Transverse colon (tissue), 3 donors: ENCODE measurements around the gene PRRC2A.

Experiments
- EP300 ChIP-seq: sonication (generic); formaldehyde crosslinking; IDR thresholded peaks from one replicate; pipeline ENCODE4 v1.6.1; 2017; ENCODE audit warnings: antibody characterized with exemption, low read depth
- POLR2A ChIP-seq: fragments of 450-650 bp; IDR thresholded peaks from one replicate; pipeline ENCODE4 v1.6.1; 2016; ENCODE audit warnings: antibody characterized with exemption, mild to moderate bottlenecking, moderate library complexity
- TF ChIP-seq, protein P1 (sequence below), 5 experiments: fragments of 200-600 bp in 3 of 5; fragments of 450-650 bp in 2 of 5; sonication (generic) in 3 of 5; IDR thresholded peaks; 1 replicate in 2 of 5; 2 replicates in 3 of 5; pipeline ENCODE4 v1.5.1; 2016 to 2017; ENCODE audit warnings: antibody characterized with exemption in 5 of 5, inconsistent platforms in 3 of 5, mild to moderate bottlenecking in 2 of 5, moderate library complexity in 1 of 5

DNA sequence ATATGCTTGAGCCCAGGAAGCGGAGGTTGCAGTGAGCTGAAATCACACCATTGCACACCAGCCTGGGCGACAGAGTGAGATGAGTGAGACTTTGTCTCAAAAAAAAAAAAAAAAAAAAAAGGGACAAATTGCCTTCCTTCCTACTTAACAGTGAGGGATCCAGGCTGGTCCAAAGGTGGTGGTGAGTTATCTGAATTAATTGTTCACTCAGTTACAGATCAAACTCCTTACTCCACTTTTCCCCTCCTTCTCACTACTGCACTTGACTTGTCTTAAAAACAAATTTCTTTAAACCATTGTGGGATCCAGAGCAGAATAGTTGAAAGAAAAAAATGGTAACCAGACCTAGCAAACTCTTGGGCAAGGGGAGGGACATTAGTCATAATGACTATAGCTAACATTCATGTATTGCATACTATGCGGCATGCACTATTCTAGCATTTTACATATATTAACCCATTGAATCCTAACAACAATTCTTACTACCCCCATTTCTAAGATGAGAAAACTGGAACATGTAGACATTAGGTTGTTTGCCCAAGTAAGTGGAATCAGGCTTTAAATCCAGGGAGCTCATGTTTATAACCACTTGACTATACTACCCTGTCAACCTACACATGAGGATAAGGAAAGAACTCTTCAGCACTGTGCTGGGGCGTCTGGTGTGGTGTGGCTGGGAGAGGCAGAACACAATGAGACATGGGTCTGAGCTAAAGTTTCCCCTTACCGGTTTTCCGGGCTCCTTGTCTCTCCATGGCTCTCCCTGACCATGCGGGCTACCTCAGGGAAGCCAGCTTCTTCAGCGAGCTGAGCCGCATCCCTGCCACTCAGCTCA, 42.8 kb downstream of the PRRC2A start:
- TF ChIP-seq, protein P1, sequence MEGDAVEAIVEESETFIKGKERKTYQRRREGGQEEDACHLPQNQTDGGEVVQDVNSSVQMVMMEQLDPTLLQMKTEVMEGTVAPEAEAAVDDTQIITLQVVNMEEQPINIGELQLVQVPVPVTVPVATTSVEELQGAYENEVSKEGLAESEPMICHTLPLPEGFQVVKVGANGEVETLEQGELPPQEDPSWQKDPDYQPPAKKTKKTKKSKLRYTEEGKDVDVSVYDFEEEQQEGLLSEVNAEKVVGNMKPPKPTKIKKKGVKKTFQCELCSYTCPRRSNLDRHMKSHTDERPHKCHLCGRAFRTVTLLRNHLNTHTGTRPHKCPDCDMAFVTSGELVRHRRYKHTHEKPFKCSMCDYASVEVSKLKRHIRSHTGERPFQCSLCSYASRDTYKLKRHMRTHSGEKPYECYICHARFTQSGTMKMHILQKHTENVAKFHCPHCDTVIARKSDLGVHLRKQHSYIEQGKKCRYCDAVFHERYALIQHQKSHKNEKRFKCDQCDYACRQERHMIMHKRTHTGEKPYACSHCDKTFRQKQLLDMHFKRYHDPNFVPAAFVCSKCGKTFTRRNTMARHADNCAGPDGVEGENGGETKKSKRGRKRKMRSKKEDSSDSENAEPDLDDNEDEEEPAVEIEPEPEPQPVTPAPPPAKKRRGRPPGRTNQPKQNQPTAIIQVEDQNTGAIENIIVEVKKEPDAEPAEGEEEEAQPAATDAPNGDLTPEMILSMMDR (IDR thresholded peaks at IDR 0.05) = no peak
- TF ChIP-seq POLR2A (no peak), EP300 (no peak)
